Measurements from ENCODE around the gene DRAP1. TPM values are rescaled to one million over a fixed set of nuclear protein-coding genes. Genes with fewer than 3 reads are reported as not detected.

The DRAP1 gene
- total and polyA plus RNA-seq, 9 of the 15 experiments (the other 6 are each of a cell fraction or from before 2014, with no cell fraction given), result 9.6 to 200 (median 92.9) TPM

DNA sequence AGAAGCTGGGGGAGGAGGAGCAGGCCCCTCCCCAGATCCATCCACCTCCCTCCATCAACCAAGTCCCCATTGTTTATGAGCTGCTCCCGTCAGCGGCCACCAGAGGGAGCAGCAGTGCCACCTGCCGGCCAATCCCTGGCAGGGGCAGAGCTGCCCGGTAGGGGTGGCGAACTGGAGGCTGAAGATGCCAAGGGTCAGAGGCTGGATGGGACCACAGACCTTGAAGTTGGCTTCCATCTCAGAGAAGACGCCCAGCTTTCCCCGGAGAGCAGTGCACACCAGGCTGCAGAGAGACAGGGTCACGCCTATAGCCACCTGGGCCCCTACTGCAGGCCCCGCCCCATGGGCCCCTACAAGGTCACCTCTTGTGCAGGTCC, 34.5 kb upstream of the DRAP1 start (continued):
- TF ChIP-seq, protein P1, sequence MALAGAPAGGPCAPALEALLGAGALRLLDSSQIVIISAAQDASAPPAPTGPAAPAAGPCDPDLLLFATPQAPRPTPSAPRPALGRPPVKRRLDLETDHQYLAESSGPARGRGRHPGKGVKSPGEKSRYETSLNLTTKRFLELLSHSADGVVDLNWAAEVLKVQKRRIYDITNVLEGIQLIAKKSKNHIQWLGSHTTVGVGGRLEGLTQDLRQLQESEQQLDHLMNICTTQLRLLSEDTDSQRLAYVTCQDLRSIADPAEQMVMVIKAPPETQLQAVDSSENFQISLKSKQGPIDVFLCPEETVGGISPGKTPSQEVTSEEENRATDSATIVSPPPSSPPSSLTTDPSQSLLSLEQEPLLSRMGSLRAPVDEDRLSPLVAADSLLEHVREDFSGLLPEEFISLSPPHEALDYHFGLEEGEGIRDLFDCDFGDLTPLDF (CRISPR knock-in tag; IDR thresholded peaks at IDR 0.05), result no peak
- TF ChIP-seq ZNF57 (CRISPR knock-in tag; IDR thresholded peaks at IDR 0.05) (no peak), ZNF253 (CRISPR knock-in tag; conservative IDR thresholded peaks at IDR 0.05) (no peak), TCFL5 (CRISPR knock-in tag; conservative IDR thresholded peaks at IDR 0.05) (no peak), RBM17 (IDR thresholded peaks at IDR 0.05; ENCODE audit: borderline replicate concordance, low read depth, low read length) (no peak), HMGN3 (IDR thresholded peaks at IDR 0.05; ENCODE audit: borderline replicate concordance, extremely low read depth, insufficient read length, low read depth, low read length) (no peak), PURB (CRISPR knock-in tag; IDR thresholded peaks at IDR 0.05; ENCODE audit: low read depth) (no peak), SREBF2 (CRISPR knock-in tag; IDR thresholded peaks at IDR 0.05) (no peak), SIRT6 (IDR thresholded peaks at IDR 0.05; ENCODE audit: low read depth, low read length) (no peak), ZNF445 (CRISPR knock-in tag; IDR thresholded peaks at IDR 0.05; ENCODE audit: low read depth) (no peak)
- TF ChIP-seq, protein P2, sequence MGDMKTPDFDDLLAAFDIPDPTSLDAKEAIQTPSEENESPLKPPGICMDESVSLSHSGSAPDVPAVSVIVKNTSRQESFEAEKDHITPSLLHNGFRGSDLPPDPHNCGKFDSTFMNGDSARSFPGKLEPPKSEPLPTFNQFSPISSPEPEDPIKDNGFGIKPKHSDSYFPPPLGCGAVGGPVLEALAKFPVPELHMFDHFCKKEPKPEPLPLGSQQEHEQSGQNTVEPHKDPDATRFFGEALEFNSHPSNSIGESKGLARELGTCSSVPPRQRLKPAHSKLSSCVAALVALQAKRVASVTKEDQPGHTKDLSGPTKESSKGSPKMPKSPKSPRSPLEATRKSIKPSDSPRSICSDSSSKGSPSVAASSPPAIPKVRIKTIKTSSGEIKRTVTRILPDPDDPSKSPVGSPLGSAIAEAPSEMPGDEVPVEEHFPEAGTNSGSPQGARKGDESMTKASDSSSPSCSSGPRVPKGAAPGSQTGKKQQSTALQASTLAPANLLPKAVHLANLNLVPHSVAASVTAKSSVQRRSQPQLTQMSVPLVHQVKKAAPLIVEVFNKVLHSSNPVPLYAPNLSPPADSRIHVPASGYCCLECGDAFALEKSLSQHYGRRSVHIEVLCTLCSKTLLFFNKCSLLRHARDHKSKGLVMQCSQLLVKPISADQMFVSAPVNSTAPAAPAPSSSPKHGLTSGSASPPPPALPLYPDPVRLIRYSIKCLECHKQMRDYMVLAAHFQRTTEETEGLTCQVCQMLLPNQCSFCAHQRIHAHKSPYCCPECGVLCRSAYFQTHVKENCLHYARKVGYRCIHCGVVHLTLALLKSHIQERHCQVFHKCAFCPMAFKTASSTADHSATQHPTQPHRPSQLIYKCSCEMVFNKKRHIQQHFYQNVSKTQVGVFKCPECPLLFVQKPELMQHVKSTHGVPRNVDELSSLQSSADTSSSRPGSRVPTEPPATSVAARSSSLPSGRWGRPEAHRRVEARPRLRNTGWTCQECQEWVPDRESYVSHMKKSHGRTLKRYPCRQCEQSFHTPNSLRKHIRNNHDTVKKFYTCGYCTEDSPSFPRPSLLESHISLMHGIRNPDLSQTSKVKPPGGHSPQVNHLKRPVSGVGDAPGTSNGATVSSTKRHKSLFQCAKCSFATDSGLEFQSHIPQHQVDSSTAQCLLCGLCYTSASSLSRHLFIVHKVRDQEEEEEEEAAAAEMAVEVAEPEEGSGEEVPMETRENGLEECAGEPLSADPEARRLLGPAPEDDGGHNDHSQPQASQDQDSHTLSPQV (IDR thresholded peaks at IDR 0.05), result peak; percentile 73; the same call in 1 of the 2 replicates
- TF ChIP-seq, protein P3, sequence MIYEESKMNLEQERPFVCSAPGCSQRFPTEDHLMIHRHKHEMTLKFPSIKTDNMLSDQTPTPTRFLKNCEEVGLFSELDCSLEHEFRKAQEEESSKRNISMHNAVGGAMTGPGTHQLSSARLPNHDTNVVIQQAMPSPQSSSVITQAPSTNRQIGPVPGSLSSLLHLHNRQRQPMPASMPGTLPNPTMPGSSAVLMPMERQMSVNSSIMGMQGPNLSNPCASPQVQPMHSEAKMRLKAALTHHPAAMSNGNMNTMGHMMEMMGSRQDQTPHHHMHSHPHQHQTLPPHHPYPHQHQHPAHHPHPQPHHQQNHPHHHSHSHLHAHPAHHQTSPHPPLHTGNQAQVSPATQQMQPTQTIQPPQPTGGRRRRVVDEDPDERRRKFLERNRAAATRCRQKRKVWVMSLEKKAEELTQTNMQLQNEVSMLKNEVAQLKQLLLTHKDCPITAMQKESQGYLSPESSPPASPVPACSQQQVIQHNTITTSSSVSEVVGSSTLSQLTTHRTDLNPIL (CRISPR knock-in tag; IDR thresholded peaks at IDR 0.05), result no peak
- TF ChIP-seq, protein P4, sequence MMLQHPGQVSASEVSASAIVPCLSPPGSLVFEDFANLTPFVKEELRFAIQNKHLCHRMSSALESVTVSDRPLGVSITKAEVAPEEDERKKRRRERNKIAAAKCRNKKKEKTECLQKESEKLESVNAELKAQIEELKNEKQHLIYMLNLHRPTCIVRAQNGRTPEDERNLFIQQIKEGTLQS (IDR thresholded peaks at IDR 0.05), result no peak
- TF ChIP-seq, protein P4 (CRISPR knock-in tag; conservative IDR thresholded peaks at IDR 0.05), result no peak
- TF ChIP-seq, protein P5, sequence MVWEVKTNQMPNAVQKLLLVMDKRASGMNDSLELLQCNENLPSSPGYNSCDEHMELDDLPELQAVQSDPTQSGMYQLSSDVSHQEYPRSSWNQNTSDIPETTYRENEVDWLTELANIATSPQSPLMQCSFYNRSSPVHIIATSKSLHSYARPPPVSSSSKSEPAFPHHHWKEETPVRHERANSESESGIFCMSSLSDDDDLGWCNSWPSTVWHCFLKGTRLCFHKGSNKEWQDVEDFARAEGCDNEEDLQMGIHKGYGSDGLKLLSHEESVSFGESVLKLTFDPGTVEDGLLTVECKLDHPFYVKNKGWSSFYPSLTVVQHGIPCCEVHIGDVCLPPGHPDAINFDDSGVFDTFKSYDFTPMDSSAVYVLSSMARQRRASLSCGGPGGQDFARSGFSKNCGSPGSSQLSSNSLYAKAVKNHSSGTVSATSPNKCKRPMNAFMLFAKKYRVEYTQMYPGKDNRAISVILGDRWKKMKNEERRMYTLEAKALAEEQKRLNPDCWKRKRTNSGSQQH (CRISPR knock-in tag; IDR thresholded peaks at IDR 0.05), result no peak
